Endothelial cell of umbilical vein (primary cell): ENCODE measurements around the gene POLRMT. TPM values are rescaled to one million over a fixed set of nuclear protein-coding genes. Genes with fewer than 3 reads are reported as not detected.

Experiments used
- BruUV-seq: library from RNA; stranded (reverse); fragments of 400-500 nt; replicated peaks from 2 replicates; lab custom pipeline; 2021; lab: Mats Ljungman, UMichigan
- CTCF ChIA-PET: fragments of 300-600, 350-600 bp; sonication (Branson Sonifier 250); formaldehyde crosslinking; loops from one replicate; lab custom pipeline; 2021; ENCODE audit warnings: antibody characterized with exemption, inconsistent platforms; lab: Charles Lee
- POLR2A ChIA-PET: fragments of 300-600, 350-600 bp; sonication (Branson Sonifier 250); formaldehyde crosslinking; loops from one replicate; lab custom pipeline; 2021; ENCODE audit warnings: antibody characterized with exemption, inconsistent platforms; lab: Charles Lee
- DNase-seq: peaks from one replicate; pipeline ENCODE4 v3.0.0-alpha.2; 2011; ENCODE audit warnings: low read depth, low spot score
- FAIRE-seq: peaks from 2 replicates; lab custom pipeline; 2011; peaks lifted over from hg19 to GRCh38; lab: Jason Lieb, UNC
- H2AFZ ChIP-seq: 2 replicates; pipeline ENCODE4 v1.6.0; 2012; ENCODE audit warnings: low read depth, low read length, control low read depth, inconsistent platforms
- H3K27ac ChIP-seq: 2 replicates; pipeline ENCODE4 v1.5.1; 2011; ENCODE audit warnings: low read depth, mild to moderate bottlenecking, control low read depth, low read length, moderate library complexity; ENCODE audit not compliant: insufficient read depth
- H3K27me3 ChIP-seq, 2 experiments: 2 replicates each; pipeline versions ENCODE4 v1.6.0 to v1.6.1; 2011; ENCODE audit warnings: low read length in 2 of 2, mixed read lengths in 1 of 2; ENCODE audit not compliant: control insufficient read depth in 2 of 2, insufficient read depth in 2 of 2
- H3K36me3 ChIP-seq, 2 experiments: 2 replicates in 1 of 2; 3 replicates in 1 of 2; pipeline ENCODE4 v1.5.1; 2011; ENCODE audit warnings: low read length in 2 of 2, mild to moderate bottlenecking in 1 of 2, moderate library complexity in 1 of 2; ENCODE audit not compliant: control insufficient read depth in 2 of 2, insufficient read depth in 2 of 2; ENCODE audit errors: extremely low read depth in 1 of 2
- H3K4me1 ChIP-seq: 3 replicates; pipeline ENCODE4 v1.5.1; 2011; ENCODE audit warnings: mild to moderate bottlenecking, low read length; ENCODE audit not compliant: control insufficient read depth, insufficient read depth; ENCODE audit errors: extremely low read depth
- H3K4me2 ChIP-seq: 2 replicates; pipeline ENCODE4 v1.6.1; 2011; ENCODE audit warnings: low read length, control low read depth, mixed read lengths; ENCODE audit not compliant: insufficient read depth
- H3K4me3 ChIP-seq, 3 experiments: fragments of 200-600 bp in 1 of 3; sonication (generic), shearing (Covaris generic) in 1 of 3; replicated peaks in 1 of 3; 2 replicates each; pipeline ENCODE4 v1.5.1; 2011 to 2016; ENCODE audit warnings: control low read depth in 3 of 3, low read length in 3 of 3, mild to moderate bottlenecking in 2 of 3, inconsistent platforms in 1 of 3, low read depth in 1 of 3, moderate library complexity in 1 of 3; ENCODE audit not compliant: insufficient read depth in 1 of 3
- H3K79me2 ChIP-seq: 2 replicates; pipeline ENCODE4 v1.6.0; 2012; ENCODE audit warnings: low read length, inconsistent platforms; ENCODE audit not compliant: control insufficient read depth, insufficient read depth
- H3K9ac ChIP-seq: replicated peaks from 2 replicates; pipeline ENCODE3; 2011; ENCODE audit warnings: low read length, control low read depth; ENCODE audit not compliant: insufficient read depth; ENCODE audit errors: extremely low read depth
- H3K9me1 ChIP-seq: replicated peaks from 3 replicates; pipeline ENCODE4 v1.6.0; 2011; ENCODE audit warnings: mild to moderate bottlenecking, low read length; ENCODE audit not compliant: control insufficient read depth, insufficient read depth; ENCODE audit errors: extremely low read depth
- H3K9me3 ChIP-seq: replicated peaks from 2 replicates; pipeline ENCODE4 v1.5.1; 2012; ENCODE audit warnings: low read length, inconsistent platforms; ENCODE audit not compliant: control insufficient read depth, insufficient read depth
- H4K20me1 ChIP-seq: replicated peaks from 2 replicates; pipeline ENCODE3; 2011; ENCODE audit warnings: mild to moderate bottlenecking, low read length; ENCODE audit not compliant: control insufficient read depth, insufficient read depth; ENCODE audit errors: extremely low read depth
- EZH2 ChIP-seq: IDR thresholded peaks from 2 replicates; pipeline ENCODE4 v1.6.1; 2012; ENCODE audit warnings: borderline replicate concordance, low read depth, mild to moderate bottlenecking, moderate library complexity, low read length, inconsistent platforms; ENCODE audit not compliant: severe bottlenecking
- FOS ChIP-seq: IDR thresholded peaks from 2 replicates; pipeline ENCODE4 v1.6.1; 2011; ENCODE audit warnings: mild to moderate bottlenecking, low read length, moderate library complexity, borderline replicate concordance; ENCODE audit not compliant: insufficient read depth
- GATA2 ChIP-seq: IDR thresholded peaks from 2 replicates; pipeline ENCODE4 v1.7.0; 2011; ENCODE audit warnings: low read depth, mild to moderate bottlenecking, moderate library complexity, mixed read lengths, low read length; ENCODE audit not compliant: insufficient read length, insufficient read depth
- JUN ChIP-seq: IDR thresholded peaks from 2 replicates; pipeline ENCODE4 v1.6.1; 2011; ENCODE audit warnings: borderline replicate concordance, low read depth; ENCODE audit not compliant: insufficient read length, insufficient read depth
- MYC ChIP-seq: IDR thresholded peaks from one replicate; pipeline ENCODE4 v1.6.1; 2011; ENCODE audit warnings: mild to moderate bottlenecking, low read depth, low read length
- POLR2A ChIP-seq: IDR thresholded peaks from 2 replicates; pipeline ENCODE4 v1.6.1; 2012; ENCODE audit warnings: low read depth, mild to moderate bottlenecking, control low read depth, low read length
- POLR2AphosphoS5 ChIP-seq: IDR thresholded peaks from 2 replicates; pipeline ENCODE4 v1.6.1; 2012; ENCODE audit warnings: low read depth, mild to moderate bottlenecking, control low read depth, low read length, moderate library complexity; ENCODE audit not compliant: insufficient read depth
- dilution Hi-C: fragments of 300-500 bp; cut with MboI; formaldehyde crosslinking; loops from one replicate; pipeline ENCODE4 v1.15.0; 2019; ENCODE audit warnings: low sequenced_read_pairs; ENCODE audit not compliant: extremely low pct_ligation_motif_present
- intact Hi-C: fragments of 100-400 bp; cut with micrococcal nuclease; formaldehyde crosslinking; loops from one replicate; pipeline ENCODE4 v1.10.0; 2022
- polyA plus RNA-seq, 4 experiments: library from polyadenylated mRNA; depleted of rRNA in 3 of 4; stranded (reverse) in 3 of 4; unstranded in 1 of 4; fragments of >200 nt; gene quantifications; 2 replicates each; pipeline versions ENCODE4 v1.2.1 to v1.2.3, GENCODE V29; 2011 to 2012; ENCODE audit warnings: missing spikeins in 1 of 4
- total RNA-seq: library from RNA; stranded (reverse); gene quantifications from 2 replicates; pipeline ENCODE4 v1.2.3, GENCODE V29; 2021
- TF ChIP-seq, protein P1 (sequence below), 2 donors: IDR thresholded peaks; 1 replicate in 1 of 2; 2 replicates in 1 of 2; pipeline ENCODE4 v1.5.1; 2011; ENCODE audit warnings: low read length in 2 of 2, mild to moderate bottlenecking in 2 of 2, moderate library complexity in 2 of 2, control low read depth in 1 of 2, inconsistent platforms in 1 of 2, low read depth in 1 of 2; ENCODE audit not compliant: insufficient read depth in 1 of 2; ENCODE audit errors: extremely low read depth in 1 of 2
- TF ChIP-seq, protein P2 (sequence below): IDR thresholded peaks from 2 replicates; pipeline ENCODE4 v1.6.1; 2011; ENCODE audit not compliant: insufficient read depth, insufficient read length

POLRMT gene
- total and polyA plus RNA-seq, 2 donors (not counting 3 experiments of a cell fraction or from before 2014, with no cell fraction given): 38.9 to 50.6 TPM

DNA sequence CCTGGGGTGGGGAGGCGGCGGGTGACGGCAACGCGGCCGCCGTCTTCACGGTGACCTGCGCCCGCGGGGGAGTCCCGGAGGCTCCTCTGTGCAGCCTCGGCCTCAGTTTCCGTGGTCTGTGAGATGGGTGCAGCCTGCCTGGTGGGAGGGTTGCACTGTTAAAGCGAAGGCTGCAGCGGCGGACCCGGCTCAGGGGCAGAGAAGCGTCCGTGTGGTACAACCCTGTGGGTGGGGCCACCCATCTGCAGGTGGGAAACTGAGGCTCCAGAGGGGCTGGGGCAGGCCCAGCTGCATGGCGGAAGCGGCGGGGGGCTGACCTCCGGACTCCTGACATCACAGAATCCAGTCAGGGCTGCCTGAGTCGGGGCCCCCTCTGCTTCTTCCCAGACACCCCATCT lies 6.8 kb upstream of the POLRMT start:
- Histone ChIP-seq H3K4me3 (peak overlapping the region in 2 of 3 experiments; percentile 16 to 27), H3K27me3 (no peaks in the 10 kb centered on the region), H2AFZ (peak overlapping the region; percentile 59), H4K20me1 (no peaks in the 10 kb centered on the region), H3K9me1 (no peaks in the 10 kb centered on the region), H3K36me3 (no peaks in the 10 kb centered on the region), H3K79me2 (no peaks in the 10 kb centered on the region), H3K9ac (no peak overlapping the region), H3K4me1 (peaks cover 4% of the 10 kb centered on the region), H3K27ac (no peak overlapping the region), H3K4me2 (peak overlapping the region; percentile 44), H3K9me3 (no peaks in the 10 kb centered on the region)
- dilution Hi-C loops: no loop called here
- intact Hi-C loops: no loop called here
- ChIA-PET POLR2A (no interaction called here), CTCF (no interaction called here)
- no peak for DNase-seq
- FAIRE-seq: no peak
- TF ChIP-seq JUN: no peak
- no peak for TF ChIP-seq EZH2
- TF ChIP-seq MYC: no peak
- no peak for TF ChIP-seq POLR2AphosphoS5
- no peak for TF ChIP-seq POLR2A
- no peak for TF ChIP-seq GATA2
- TF ChIP-seq FOS: no peak
- TF ChIP-seq, protein P1, sequence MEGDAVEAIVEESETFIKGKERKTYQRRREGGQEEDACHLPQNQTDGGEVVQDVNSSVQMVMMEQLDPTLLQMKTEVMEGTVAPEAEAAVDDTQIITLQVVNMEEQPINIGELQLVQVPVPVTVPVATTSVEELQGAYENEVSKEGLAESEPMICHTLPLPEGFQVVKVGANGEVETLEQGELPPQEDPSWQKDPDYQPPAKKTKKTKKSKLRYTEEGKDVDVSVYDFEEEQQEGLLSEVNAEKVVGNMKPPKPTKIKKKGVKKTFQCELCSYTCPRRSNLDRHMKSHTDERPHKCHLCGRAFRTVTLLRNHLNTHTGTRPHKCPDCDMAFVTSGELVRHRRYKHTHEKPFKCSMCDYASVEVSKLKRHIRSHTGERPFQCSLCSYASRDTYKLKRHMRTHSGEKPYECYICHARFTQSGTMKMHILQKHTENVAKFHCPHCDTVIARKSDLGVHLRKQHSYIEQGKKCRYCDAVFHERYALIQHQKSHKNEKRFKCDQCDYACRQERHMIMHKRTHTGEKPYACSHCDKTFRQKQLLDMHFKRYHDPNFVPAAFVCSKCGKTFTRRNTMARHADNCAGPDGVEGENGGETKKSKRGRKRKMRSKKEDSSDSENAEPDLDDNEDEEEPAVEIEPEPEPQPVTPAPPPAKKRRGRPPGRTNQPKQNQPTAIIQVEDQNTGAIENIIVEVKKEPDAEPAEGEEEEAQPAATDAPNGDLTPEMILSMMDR (IDR thresholded peaks at IDR 0.05; ENCODE audit: extremely low read depth in 1 of 2, insufficient read depth in 1 of 2, low read depth in 1 of 2, low read length in 2 of 2): no peak
- TF ChIP-seq, protein P2, sequence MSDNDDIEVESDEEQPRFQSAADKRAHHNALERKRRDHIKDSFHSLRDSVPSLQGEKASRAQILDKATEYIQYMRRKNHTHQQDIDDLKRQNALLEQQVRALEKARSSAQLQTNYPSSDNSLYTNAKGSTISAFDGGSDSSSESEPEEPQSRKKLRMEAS: no peak
- no TSS peak for BruUV-seq
